ENCODE data around the gene F7. TPM values are rescaled to one million over a fixed set of nuclear protein-coding genes. Genes with fewer than 3 reads are reported as not detected.
"Not testable (repeated sequence)": the region's sequence is repeated elsewhere in the genome, so short reads cannot be mapped to it uniquely, and the experiment has no call there.

F7 gene
- total RNA-seq, 1 donor from 2014 or later, result 3.6 TPM

DNA sequence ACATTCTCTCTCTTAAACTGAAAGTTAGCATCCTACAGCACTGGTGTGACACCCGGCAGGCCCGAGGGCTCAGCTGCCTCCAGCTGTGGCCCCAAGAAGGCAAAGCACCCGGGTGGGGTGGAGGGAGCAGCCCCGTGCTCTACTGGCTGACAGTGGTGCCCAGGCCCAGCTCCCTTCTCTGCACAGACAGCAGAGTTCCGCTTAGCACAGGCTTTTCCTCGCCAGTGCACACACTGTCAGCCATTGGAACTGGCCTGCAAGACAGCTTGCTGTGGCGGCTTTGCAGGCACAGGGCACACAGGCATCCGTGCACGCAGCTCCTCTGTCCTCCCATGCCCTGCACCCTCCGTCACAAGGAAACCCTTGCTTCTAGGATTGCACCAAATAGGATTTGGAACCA, 3.3 kb upstream of the F7 start:
- DNase-seq (ENCODE audit: low spot score), result not testable (repeated sequence)

DNA sequence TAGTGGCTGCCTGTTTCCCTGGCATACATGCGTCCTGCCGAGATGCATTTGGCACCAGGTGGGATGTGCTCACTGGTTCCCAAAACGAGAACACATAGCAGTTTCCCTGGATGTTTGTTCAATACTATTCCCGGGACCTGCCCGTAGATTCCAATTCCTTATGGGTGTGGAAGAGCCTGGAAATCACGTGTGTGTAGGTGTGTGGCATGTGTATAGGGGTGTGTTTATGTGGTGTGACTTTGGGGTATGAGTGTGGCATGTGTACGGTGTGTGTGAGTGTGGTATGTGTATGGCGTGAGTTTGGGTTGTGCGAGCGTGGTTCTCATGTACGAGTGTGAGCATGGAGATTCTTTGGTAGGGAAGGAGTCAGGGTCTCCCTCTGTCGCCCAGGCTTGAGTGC, 2.9 kb upstream of the F7 start:
- no peak for DNase-seq (ENCODE audit: low spot score)

DNA sequence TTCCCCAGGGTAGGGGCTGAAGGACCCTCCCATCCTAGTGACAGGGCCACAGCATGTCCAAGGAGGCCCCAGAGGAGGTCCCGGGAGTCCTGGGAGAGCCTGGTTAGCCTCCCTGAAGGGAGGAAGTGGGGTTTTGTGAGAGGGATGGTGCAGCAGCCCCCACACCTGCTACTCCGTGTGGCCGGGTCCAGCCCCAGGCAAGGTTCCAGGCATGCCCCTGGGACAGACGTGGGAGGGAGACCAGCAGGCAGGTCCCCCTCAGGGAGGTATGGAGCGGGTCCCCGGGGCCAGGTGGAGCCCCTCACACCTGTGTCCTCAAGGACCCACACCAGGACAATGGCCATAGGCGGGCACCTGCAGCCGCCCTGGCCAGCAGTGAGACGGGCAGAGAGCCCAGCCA, 1.9 kb upstream of the F7 start:
- DNase-seq (ENCODE audit: low spot score), result no peak

DNA sequence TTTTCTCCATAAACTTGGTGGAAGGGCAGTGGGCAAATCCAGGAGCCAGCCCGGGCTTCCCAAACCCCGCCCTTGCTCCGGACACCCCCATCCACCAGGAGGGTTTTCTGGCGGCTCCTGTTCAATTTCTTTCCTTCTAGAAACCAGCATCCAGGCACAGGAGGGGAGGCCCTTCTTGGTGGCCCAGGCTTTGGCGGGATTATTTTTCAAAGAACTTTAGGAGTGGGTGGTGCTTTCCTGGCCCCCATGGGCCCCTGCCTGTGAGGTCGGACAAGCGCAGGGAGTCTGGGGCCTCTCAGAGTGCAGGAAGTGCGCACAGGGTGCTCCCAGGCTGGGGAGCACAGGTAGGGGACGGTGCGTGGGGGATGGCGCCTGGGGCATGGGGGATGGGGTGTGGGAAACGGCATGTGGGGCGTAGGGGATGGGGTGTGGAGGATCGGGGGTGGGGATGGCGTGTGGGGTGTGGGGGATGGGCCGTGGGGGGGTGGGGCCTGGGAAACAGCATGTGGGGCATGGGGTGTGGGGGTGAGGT, 396 bp downstream of the F7 start:
- DNase-seq (ENCODE audit: low spot score), result no peak

DNA sequence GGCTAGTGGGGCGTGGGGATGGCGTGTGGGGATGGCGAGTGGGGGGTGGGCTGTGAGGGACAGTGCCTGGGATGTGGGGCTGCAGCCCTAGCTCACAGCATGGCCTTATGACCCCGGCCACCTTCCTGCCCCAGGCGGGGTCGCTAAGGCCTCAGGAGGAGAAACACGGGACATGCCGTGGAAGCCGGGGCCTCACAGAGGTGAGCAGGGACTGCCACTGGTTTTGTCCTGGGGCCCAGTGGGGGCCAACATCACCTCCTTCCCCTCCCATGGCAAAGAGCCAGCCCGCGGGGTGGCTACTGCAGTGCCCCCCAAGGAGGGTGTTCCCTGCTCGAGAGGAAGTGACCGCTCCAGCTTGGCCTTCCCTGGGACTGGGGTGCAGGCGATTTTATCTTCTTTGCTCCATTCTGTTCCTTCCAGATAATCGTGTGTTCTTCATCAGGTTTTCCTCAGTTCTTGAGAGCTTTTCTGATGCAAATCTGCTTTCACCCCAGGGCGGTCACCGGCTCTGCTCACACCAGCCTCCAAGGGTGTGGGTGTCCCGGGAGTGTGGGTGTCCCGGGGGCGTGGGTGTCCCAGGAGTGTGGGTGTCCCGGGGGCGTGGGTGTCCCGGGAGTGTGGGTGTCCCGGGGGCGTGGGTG, 1.2 kb downstream of the F7 start:
- no peak for DNase-seq (ENCODE audit: low spot score)

DNA sequence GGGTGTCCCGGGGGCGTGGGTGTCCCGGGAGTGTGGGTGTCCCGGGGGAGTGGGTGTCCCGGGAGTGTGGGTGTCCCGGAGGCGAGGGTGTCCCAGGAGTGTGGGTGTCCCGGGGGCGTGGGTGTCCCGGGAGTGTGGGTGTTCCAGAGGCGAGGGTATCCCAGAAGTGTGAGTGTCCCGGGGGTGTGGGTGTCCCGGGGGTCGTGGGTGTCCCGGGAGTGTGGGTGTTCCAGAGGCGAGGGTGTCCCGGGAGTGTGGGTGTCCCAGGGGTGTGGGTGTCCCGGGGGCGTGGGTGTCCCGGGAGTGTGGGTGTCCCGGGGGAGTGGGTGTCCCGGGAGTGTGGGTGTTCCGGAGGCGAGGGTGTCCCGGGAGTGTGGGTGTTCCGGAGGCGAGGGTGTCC, 2.9 kb downstream of the F7 start:
- DNase-seq (ENCODE audit: low spot score), result not testable (repeated sequence)

DNA sequence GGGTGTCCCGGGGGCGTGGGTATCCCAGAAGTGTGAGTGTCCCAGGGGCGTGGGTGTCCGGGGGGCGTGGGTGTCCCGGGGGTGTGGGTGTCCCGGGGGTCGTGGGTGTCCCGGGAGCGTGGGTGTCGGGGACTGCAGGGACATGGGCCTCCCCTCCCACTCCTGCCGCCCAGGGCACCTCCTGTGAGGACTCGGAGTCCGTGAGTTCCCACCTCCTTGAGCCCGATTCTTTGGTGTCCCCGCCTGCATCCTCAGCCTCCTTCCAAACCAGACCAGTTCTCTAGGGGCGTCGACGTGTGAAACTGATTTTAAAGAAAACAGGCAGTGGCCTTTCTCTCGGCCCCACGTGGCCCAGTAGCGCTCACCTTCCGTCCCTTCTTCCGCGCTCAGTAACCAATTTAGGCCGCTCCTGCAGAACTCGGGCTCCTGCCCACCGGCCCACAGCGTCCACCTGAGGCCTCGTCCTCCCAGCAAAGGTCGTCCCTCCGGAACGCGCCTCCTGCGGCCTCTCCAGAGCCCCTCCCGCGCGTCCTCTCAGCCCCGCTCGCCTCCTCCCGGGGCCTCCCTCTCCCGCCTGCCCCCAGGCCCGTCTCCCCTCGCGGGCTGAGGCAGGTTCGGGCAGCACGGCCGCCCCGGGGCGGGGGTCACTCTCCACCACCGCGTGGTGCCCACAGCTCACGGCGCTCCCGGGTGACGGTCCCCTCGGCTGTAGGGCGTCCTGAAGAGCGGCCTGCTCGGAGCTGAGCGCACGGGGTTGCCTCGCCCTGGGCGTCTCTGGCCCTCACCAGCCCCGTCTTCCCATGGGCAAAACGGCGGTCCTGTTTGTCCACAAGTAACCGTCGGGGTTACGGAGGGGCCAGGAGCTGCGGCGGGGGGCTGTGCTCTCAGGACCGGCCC, 3.8 kb downstream of the F7 start:
- DNase-seq (ENCODE audit: low spot score), result no peak

DNA sequence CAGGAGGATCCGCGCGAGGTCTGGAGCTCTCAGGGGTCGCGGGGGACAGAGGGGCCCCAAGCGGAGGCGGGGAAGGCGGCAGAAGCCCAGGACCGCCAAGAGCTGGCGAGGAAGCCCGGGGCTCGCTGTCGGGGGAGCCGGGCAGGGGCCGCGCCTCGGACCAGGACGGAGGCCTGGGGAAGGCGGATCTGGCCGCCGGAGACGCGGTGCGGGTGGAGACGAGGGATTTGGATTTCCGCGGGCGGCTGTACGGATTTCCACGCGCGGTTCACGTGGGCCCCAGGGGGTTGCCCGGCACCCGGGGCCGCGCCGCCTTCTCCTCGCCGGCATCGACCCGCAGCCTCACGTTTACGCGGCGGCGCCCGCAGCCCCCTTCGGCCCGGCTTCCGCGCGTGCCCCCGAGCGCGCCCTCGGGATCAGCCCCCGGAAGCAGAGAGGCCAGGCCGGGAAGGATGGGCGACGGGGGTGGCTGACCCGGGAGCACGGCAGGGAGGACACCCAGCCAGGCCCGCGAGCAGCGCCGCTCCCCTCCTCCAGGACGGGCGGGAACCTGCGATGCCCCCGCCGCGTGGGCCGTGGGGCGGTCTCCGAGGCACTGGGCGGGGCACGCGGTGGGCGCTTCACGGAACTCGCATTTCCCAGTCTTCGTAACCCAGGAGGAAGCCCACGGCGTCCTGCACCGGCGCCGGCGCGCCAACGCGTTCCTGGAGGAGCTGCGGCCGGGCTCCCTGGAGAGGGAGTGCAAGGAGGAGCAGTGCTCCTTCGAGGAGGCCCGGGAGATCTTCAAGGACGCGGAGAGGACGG, 4.7 kb downstream of the F7 start:
- peak; percentile 58 for DNase-seq (ENCODE audit: low spot score)

DNA sequence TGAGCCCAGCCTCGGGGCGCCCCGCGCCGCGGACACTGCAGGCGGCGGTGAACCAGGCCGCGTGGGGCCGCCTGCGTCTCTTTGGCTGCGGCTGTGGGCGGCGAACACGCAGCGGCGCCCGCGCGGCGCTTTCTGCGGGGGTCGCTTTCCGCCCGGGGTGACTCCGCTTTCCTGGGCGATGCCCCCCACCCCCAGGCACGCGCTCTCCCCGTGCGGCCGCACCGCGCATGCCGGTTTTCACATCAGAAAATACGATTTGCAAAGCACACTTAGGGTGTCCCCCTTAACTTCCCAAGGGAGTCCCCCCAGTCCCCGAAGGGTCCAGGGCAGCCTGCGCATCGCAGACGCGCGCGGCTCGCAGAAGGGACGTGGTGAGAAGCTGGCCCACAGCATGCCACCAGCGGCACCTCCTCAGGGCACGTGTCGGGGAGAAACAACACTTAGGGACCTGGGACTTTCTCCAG, 5.3 kb downstream of the F7 start:
- no peak for DNase-seq (ENCODE audit: low spot score)

DNA sequence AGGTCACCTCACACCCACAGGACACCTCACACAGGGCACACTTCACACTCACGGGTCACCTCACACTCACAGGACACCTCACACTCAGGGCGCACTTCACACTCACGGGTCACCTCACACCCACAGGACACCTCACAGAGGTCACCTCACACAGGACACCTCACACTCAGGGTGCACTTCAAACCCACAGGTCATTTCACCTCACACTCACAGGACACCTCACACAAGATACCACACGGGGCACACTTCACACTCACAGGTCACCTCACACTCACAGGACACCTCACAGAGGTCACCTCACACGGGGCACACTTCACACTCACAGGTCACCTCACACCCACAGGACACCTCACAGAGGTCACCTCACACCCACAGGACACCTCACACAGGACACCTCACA, 6.2 kb downstream of the F7 start:
- DNase-seq (ENCODE audit: low spot score), result not testable (repeated sequence)

DNA sequence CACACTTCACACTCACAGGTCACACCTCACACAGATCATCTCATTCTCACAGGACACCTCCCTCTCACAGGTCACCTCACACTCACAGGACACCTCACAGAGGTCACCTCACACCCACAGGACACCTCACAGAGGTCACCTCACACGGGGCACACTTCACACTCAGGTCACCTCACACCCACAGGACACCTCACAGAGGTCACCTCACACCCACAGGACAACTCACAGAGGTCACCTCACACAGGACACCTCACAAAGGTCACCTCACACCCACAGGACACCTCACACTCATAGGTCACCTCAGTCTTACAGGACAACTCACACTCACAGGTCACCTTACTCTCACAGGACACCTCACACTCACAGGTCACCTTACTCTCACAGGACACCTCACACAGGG, 6.9 kb downstream of the F7 start:
- not testable (repeated sequence) for DNase-seq (ENCODE audit: low spot score)

DNA sequence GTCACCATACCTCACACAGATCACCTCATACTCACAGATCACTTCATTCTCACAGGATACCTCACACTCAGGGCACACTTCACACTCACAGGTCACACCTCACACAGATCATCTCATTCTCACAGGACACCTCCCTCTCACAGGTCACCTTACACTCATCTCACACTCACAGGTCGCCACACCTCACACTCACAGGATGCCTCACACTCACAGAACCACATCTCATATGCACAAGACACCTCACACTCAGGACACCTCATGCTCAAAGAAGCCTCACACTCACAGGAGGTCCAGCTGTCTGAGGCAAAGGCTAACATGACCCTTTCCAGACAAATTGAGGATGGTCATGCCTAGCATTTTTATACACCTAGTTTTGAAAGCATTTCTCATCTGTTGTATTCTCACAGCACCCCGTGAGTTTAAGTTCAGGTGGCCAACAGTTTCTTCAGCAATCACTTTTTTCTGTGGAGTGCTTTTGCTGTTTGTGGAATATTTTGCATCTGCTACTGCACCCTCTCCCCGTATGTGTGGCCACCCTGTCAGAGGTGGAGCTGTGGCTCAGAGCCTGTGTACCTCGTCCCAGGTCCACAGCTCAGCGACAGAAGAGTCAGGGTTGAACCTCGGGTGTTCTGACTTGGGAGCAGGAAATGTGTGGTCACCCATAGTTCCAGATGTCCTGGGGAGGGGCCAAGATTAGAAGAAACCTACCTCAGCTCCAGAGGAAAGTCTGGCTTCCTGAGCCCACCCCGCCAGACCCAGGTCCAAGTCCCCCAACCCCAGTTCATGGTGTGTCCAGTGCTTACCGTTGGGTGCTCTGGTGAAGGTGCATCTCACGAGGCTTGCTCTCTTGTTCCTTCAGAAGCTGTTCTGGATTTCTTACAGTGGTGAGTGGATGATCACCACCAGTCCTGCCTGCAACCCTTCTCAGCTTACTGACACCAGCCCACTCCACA, 7.6 kb downstream of the F7 start:
- no peak for DNase-seq (ENCODE audit: low spot score)

DNA sequence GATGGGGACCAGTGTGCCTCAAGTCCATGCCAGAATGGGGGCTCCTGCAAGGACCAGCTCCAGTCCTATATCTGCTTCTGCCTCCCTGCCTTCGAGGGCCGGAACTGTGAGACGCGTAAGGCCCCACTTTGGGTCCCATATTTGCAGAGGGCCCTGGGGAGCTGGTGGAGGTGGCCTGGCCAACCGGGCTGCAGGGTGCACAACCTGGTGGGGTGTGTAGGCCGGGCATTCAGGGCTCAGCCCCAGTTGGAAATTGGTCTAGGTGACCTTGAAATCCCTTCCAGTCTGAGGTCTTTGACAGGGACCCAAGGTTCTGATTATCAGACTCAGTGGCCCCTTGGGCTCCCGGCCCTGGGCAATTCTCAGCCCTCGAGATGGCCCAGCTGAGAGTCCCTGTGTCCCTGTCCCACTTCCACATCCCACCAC, 8.3 kb downstream of the F7 start:
- no peak for DNase-seq (ENCODE audit: low spot score)

DNA sequence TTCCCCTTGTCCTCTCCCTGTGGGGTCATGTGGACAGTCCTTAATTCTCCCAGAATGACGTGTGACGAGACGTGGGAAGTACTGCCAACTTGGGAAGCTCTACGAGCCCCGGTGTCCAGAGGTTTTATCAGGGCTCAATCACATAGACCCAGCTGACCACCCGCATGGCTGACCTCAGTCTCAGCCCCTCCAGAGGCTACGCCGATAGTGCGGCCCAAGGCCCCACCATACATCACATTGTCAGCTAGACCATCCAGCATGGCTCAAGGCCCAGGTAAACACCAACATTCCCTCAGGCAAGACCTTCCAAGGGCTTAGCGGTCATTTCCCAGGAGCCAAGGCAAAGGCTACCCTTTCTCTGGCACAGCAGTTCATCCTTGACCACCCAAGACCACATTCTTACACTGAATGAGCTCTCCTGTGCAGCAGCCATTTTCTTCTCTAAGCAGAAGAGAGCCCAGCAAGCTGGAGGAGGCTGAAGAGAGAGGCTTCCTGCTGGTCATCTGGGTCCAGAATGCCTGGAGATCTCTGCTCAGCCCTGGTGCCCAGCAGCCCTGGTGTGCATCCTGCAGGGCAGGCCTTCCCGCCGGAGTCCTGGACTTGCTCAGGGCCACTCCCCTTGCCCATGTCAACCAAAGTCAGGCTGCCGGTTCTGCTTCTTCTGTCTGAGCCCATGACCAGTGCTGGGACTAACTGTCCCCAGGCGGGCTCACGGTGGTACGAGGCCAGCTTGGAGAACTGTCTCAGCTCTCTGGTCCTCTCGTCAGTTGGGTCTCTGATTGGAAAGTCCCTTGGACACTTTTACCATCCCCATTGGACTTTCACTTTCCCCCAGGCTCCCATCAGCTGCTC, 9.1 kb downstream of the F7 start:
- no peak for DNase-seq (ENCODE audit: low spot score)

DNA sequence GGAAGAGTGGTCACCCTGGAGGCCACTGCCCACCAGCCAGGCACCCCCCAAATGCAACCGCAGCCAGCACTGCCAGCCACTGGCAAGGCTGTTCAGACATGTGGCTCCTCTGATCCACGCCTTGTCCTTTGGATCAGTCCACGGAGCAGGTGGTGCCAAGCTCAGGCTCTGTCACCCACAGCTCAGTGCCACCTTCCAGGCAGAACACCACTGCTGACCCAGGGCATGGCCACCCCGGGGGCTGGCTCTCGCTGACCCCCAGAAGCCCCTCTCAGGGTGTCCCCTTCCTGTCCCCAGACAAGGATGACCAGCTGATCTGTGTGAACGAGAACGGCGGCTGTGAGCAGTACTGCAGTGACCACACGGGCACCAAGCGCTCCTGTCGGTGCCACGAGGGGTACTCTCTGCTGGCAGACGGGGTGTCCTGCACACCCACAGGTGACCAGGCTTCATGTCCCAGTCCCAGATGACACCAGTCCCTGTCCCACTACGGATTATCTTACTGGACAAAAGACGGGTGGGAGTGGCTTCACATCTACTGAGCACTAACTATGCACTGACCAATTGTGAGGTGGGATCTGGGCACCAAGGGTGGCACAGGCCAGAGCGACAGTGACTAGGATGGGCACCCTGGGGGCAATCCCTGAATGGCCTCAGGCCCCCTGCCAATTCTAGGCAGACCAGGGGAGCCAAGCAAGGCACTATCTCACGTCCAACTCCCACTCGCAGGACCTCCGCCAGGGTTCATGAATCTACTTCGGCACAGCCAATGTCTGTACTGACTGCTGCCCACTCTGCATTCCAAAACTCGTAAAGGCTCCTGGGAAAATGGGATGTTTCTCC, 10.0 kb downstream of the F7 start:
- no peak for DNase-seq (ENCODE audit: low spot score)

DNA sequence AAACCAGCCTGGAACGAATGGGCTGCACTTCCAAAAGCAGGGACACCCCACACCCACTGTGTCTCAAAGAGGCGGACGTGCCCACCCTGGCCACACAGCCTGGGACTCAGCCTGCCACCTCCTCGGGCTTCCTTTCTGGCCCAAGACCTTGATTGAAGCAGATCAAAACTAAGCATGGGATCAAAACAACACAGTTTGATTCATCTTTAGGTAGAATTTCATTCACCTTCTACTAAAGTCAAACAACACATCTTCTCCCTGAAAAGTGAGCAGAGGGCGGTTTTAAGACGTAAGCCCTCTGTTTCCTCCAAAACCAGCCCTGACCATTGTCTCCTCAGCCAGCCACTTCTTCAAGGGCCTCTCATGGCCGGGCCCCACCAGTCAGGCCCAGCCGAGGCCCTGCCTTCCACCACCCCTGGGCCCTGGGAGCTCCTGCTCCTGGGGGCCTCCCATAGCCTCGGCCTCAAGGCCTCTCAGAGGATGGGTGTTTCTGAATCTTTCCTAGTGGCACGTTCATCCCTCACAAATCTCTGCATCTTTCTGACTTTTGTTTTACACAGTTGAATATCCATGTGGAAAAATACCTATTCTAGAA, 10.7 kb downstream of the F7 start:
- DNase-seq (ENCODE audit: low spot score), result no peak

DNA sequence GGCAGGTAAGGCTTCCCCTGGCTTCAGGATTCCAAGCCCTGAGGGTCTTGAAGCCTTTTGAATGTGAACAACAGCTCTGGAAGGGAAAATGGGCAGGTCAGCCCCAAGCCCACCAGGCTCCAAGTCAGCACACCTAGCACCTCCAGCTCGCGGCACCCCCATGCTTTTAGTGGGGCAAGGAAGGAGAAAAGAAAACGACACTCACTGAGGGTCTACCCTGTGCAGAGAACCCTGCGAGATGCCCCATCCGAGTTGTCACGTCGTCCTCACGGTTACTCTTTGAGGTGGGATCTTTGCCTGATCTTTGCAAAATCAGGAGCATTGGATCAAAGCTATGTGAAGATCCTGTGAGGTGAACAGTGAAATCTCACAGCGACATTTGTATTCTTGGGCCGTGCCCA, 11.3 kb downstream of the F7 start:
- DNase-seq (ENCODE audit: low spot score), result no peak

DNA sequence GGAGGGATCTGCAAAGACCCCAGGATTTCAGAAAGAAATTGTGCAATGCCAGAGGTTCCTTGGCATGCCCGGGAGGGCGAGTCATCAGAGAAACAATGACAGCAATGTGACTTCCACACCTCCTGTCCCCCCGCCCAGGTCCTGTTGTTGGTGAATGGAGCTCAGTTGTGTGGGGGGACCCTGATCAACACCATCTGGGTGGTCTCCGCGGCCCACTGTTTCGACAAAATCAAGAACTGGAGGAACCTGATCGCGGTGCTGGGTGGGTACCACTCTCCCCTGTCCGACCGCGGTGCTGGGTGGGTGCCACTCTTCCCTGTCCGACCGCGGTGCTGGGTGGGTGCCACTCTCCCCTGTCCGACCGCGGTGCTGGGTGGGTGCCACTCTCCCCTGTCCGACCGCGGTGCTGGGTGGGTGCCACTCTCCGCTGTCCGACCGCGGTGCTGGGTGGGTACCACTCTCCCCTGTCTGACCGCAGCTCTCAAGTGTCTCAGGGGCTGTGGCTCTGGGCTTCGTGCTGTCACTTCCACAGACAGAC, 11.8 kb downstream of the F7 start:
- no peak for DNase-seq (ENCODE audit: low spot score)
